Tibial artery (tissue), 4 donors: ENCODE measurements around the gene MGAT4D.
"Not testable (repeated sequence)": the region's sequence is repeated elsewhere in the genome, so short reads cannot be mapped to it uniquely, and the experiment has no call there.

Experiments
- DNase-seq, 2 donors: peaks; one replicate each; pipeline ENCODE4 v3.0.0-alpha.2; 2019
- H3K27ac ChIP-seq, 2 donors: fragments of 200-600 bp; sonication (generic) in 1 of 2; 1 replicate in 1 of 2; 2 replicates in 1 of 2; pipeline ENCODE4 v1.5.1; 2018 to 2019; ENCODE audit warnings: mild to moderate bottlenecking in 1 of 2
- H3K27me3 ChIP-seq, 2 donors: fragments of 200-600 bp; sonication (generic) in 1 of 2; one replicate each; pipeline versions ENCODE4 v1.5.1 to v1.6.0; 2016 to 2019
- H3K36me3 ChIP-seq, 3 donors: fragments of 200-600 bp; sonication (generic) in 2 of 3; one replicate each; pipeline ENCODE4 v1.5.1; 2016 to 2019; ENCODE audit warnings: mild to moderate bottlenecking in 2 of 3
- H3K4me1 ChIP-seq, 4 donors: fragments of 200-600 bp; sonication (generic) in 2 of 4; 1 replicate in 3 of 4; 2 replicates in 1 of 4; pipeline ENCODE4 v1.5.1; 2016 to 2019
- H3K4me3 ChIP-seq, 2 donors: fragments of 200-600 bp; sonication (generic) in 1 of 2; 1 replicate in 1 of 2; 2 replicates in 1 of 2; pipeline ENCODE4 v1.5.1; 2018 to 2019; ENCODE audit warnings: mild to moderate bottlenecking in 2 of 2
- H3K9me3 ChIP-seq, 3 donors: fragments of 200-600 bp; sonication (generic) in 1 of 3; one replicate each; pipeline ENCODE4 v1.5.1; 2016 to 2019
- CTCF ChIP-seq, 2 experiments: fragments of 200-600 bp in 1 of 2; fragments of 450-650 bp in 1 of 2; IDR thresholded peaks; one replicate each; pipeline ENCODE4 v1.5.1; 2017 to 2019; ENCODE audit warnings: antibody characterized with exemption in 2 of 2, mild to moderate bottlenecking in 1 of 2, moderate library complexity in 1 of 2
- intact Hi-C: fragments of 100-400 bp; cut with DNase I; formaldehyde crosslinking; loops from one replicate; pipeline ENCODE4 v1.15.0; 2023; ENCODE audit warnings: low total_unique reads

The MGAT4D gene

GRCh38 chr4:140515423-140515822 lies 17.3 kb upstream of the MGAT4D start:
- no peaks in the 10 kb centered on the region for H3K36me3 ChIP-seq
- no peaks in the 10 kb centered on the region for H3K4me1 ChIP-seq
- no peak for DNase-seq
- TF ChIP-seq CTCF (IDR thresholded peaks at IDR 0.05): no peak
- no peak overlapping the region for H3K4me3 ChIP-seq
- H3K27me3 ChIP-seq: no peaks in the 10 kb centered on the region
- intact Hi-C loops: no loop called here
- no peaks in the 10 kb centered on the region for H3K9me3 ChIP-seq
- no peak overlapping the region for H3K27ac ChIP-seq

- H3K27ac ChIP-seq, H3K36me3 ChIP-seq, DNase-seq, H3K4me3 ChIP-seq, H3K9me3 ChIP-seq, H3K27me3 ChIP-seq, H3K4me1 ChIP-seq, intact Hi-C loops: not testable (repeated sequence)
These were observed 15.7 kb upstream of the MGAT4D start for GRCh38 chr4:140513765-140514164.

- intact Hi-C loops: no loop called here
- no peak for DNase-seq
- Histone ChIP-seq H3K36me3 (no peaks in the 10 kb centered on the region), H3K4me3 (no peak overlapping the region), H3K27me3 (peaks cover 0 to 25% of the 10 kb centered on the region in 2 donors), H3K9me3 (peaks cover 0 to 5% (median 0%) of the 10 kb centered on the region in 3 donors), H3K4me1 (no peaks in the 10 kb centered on the region), H3K27ac (no peak overlapping the region)
- no peak for TF ChIP-seq CTCF (IDR thresholded peaks at IDR 0.05)
These were observed 6.2 kb upstream of the MGAT4D start for GRCh38 chr4:140504261-140504660.

GRCh38 chr4:140499391-140499790 lies 1.3 kb upstream of the MGAT4D start:
- DNase-seq: no peak
- peaks cover 0 to 37% of the 10 kb centered on the region in 2 donors for H3K27me3 ChIP-seq

DNA sequence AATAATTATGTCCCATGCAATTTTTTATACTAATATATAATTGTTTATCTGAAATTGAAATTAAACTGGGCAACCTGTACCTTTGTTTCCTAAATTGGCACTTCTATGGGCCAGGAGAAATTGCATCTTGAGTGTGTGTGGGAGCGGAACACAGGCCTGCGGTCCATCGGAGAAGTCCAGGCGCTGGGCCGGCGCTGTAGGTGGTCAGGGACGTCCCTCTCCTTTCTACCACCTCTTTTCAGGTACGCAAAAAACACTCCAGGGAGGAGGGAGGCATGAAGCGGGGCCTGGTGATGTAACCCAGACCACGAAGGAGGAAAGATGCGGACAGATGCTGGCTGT lies 717 bp downstream of the MGAT4D start:
- peaks cover 0 to 37% of the 10 kb centered on the region in 2 donors for H3K27me3 ChIP-seq

More at GRCh38 chr4:140499391-140499790, 1.3 kb upstream of the MGAT4D start:
- Histone ChIP-seq H3K4me1 (peaks cover 0 to 9% (median 6%) of the 10 kb centered on the region in 4 donors), H3K9me3 (no peaks in the 10 kb centered on the region), H3K4me3 (no peak overlapping the region), H3K36me3 (no peaks in the 10 kb centered on the region), H3K27ac (no peak overlapping the region)
- intact Hi-C loops: no loop called here
- no peak for TF ChIP-seq CTCF (IDR thresholded peaks at IDR 0.05)

GRCh38 chr4:140485939-140486338 lies 12.2 kb downstream of the MGAT4D start:
- H3K4me1 ChIP-seq: no peaks in the 10 kb centered on the region
- intact Hi-C loops: no loop called here
- DNase-seq: no peak

More for the DNA sequence above, 717 bp downstream of the MGAT4D start:
- intact Hi-C loops: no loop called here
- Histone ChIP-seq H3K4me1 (peaks cover 0 to 9% (median 6%) of the 10 kb centered on the region in 4 donors), H3K9me3 (no peaks in the 10 kb centered on the region), H3K4me3 (no peak overlapping the region), H3K27ac (no peak overlapping the region), H3K36me3 (no peaks in the 10 kb centered on the region)
- no peak for DNase-seq
- no peak for TF ChIP-seq CTCF (IDR thresholded peaks at IDR 0.05)

More at GRCh38 chr4:140485939-140486338, 12.2 kb downstream of the MGAT4D start:
- Histone ChIP-seq H3K36me3 (no peaks in the 10 kb centered on the region), H3K27ac (no peak overlapping the region), H3K27me3 (no peaks in the 10 kb centered on the region), H3K9me3 (no peaks in the 10 kb centered on the region), H3K4me3 (no peak overlapping the region)
- no peak for TF ChIP-seq CTCF (IDR thresholded peaks at IDR 0.05)
